GM19351 (cell line): ENCODE data around the gene RDH16.
"Not testable (repeated sequence)": the region's sequence is repeated elsewhere in the genome, so short reads cannot be mapped to it uniquely, and the experiment has no call there.

Experiments
- ATAC-seq: cut with Tn5 transposase; IDR thresholded peaks from one replicate; pipeline ENCODE4 v1.9.1; 2021; ENCODE audit warnings: mild to moderate bottlenecking, moderate library complexity; ENCODE audit not compliant: unreplicated experiment

Gene RDH16

GRCh38 chr12:56954958-56955355 lies 2.5 kb downstream of the RDH16 start:
- no peak for ATAC-seq

GRCh38 chr12:56954057-56954957 lies 3.1 kb downstream of the RDH16 start:
- no peak for ATAC-seq

GRCh38 chr12:56953314-56953713 lies 4.1 kb downstream of the RDH16 start:
- no peak for ATAC-seq

GRCh38 chr12:56951582-56952339 lies 5.6 kb downstream of the RDH16 start:
- no peak for ATAC-seq

DNA sequence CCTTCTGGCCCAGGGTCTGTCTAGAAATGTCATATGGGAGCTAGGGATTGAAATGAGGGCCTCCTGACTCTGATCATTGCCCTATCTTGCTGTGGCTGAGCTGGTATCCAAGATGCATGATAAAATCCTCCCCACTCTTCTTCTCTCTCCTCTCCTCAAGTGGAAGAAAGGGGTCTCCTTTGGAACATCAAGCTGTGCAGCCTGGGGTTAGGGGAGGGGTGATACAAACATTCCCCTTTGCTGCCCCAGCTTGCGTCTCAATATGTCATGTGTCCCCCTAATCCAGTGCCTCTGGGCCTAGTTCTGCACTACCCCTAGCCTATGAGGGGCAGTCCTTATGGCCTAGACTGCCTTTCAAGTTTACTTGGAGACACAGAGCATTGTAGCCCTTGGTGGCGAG lies 8.5 kb downstream of the RDH16 start:
- no peak for ATAC-seq

GRCh38 chr12:56948457-56948777 lies 9.0 kb downstream of the RDH16 start:
- no peak for ATAC-seq

DNA sequence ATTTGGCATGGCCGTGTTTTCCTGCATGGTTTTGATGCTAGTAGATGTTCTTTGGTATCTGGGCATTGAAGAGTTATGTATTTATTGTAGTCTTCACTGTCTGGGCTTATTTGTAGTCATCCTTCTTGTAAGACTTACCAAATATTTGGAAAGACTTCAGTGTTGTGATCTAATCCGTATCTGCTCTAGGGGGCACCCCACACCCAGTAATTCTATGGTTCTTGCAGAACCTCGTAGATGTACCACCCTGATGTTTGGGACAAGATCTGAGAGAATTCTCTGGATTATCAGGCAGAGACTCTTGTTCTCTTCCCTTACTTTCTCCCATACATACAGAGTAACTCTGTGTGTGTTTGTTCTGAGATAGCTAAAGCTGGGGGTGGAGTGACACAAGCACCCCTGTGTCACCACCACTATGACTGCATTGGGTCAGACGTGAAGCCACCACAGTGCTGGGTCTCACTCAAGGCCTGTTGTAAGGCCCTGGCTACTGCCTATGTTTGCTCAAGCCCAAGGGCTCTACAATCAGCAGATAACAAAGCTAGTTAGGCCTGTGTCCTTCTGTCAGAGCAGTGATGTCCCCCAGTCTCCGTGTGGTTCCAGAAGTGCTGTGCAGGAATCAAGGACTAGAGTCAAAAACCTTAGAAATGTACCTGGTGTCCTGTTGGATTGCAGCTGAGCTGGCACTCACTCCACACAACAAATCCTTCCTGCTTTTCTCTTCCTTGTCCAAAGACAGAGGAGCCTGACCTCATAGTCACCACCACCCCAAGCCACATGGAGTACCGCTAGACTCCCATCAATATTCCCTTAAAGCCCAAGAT lies 9.6 kb downstream of the RDH16 start:
- ATAC-seq = no peak

- ATAC-seq = no peak
Observed at GRCh38 chr12:56943878-56944277, 13.5 kb downstream of the RDH16 start.

DNA sequence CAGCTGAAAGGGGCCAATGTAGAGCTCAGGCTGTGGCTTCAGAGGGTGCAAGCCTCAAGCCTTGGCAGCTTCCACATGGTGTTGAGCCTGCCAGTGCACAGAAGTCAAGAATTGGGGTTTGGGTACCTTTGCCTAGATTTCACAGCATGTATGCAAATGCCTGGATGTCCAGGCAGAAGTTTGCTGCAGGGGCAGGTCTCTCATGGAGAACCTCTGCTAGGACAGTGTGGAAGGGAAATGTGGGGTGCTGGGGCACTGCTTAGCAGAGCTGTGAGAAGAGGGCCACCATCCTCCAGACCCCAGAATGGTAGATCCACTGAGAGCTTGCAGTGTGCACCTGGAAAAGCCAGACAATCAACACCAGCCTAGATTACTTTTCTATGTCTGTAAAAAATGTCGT lies 14.0 kb downstream of the RDH16 start:
- ATAC-seq = not testable (repeated sequence)

- ATAC-seq = peak; percentile 79
Observed at GRCh38 chr12:56941299-56942017, 15.9 kb downstream of the RDH16 start.

- not testable (repeated sequence) for ATAC-seq
Observed at GRCh38 chr12:56940942-56941298, 16.5 kb downstream of the RDH16 start.

DNA sequence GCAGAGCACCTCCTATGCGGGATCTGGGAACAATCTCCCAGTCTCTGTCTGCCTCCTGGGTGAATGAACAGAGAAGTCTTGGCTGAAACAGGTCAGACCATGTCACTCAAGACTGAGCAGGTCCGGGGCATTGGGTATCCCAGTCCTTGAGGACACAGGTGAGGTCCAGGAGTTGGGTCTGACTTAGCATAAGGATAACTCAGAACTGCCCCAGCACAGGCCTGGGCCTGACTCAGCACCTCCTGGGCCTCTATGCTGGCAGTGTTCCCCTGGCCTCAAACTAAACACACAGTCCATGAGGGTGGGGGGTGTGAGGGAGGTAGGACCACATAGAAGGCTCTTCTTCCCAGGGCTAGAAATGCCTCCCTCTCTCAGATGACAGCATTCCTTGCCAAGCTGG lies 21.7 kb downstream of the RDH16 start:
- no peak for ATAC-seq

- ATAC-seq = no peak
Observed at GRCh38 chr12:56935157-56935556, 22.3 kb downstream of the RDH16 start.

DNA sequence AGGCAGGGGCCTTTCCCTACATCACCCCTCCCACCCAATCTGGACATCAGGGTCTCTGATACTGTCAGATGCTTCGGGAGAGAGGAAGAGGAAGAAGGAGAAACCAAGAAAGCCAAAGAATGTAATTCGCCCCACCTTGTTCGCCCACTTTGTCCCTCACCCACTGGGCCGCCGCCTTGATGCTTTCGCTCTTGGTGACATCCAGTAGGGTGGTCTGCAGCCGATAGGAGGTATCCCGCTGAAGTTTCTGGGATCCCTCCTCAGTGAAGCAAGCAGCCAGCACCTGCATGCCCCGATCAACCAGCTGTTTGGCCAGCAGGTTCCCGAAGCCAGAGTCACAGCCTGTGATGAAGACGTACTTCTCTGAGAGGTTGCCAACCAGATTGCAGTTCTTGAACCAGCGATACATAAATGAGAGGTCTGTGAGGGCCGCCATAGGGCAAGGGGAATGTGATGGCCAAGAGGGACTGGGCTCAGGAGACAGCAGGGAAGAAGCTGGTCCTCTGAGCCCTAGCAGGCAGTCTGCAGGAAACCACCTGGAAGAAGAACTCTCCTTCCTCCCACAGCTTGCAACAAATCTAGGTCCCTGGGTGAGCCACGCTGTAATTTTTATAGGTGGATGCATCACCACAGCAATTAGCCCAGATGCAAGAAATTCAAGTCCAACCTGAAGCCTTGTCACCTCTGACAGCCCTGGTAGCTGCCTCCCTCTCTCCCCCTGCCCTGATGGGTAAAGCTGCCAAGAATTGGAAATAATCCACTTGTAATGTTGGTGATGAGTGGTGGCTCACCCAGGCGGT lies 23.4 kb downstream of the RDH16 start, which contains the start of gene SDR9C7:
Gene SDR9C7 (minus strand): TSS at position 583 of the 800 bp plus-strand sequence. CDS start 147 bp downstream, at position 436.
- no peak for ATAC-seq

DNA sequence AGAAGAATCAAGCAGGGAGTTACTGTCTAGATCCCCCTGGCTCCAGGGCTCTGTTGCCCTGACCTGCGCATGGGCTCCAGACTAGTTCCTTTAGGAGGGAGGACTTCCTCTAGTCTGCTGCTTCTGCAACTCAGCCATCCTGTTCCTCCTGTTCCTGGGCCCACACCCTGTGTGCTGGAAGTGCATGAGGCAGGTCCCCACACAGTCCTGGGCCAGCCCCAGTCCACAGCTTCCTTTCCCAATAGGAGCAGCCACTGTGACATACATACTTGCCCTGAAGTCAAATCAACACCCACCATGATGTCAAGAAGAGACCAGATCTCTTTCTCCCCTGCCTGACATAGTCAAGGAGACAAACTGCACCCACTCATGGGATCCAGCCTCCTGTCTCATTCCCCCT lies 24.5 kb downstream of the RDH16 start:
- no peak for ATAC-seq

DNA sequence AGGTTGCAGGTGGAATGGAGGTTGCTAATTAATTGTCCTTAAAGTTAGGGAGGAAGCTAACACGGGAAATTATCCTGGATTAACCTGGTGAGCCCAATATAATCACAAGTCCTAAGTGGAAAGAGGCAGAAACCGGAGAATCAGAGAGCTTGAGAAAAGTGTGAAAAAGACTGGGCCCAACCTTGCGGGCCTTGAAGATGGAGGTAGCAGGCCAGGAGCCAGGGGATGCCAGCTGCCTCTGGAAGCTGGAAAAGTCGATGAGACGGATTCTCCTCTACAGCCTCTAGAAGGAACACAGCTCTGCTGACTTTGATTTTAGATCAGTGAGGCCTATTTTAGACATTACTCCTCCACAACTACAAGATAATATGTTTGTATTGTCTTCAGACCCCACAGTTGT lies 25.3 kb downstream of the RDH16 start:
- no peak for ATAC-seq

DNA sequence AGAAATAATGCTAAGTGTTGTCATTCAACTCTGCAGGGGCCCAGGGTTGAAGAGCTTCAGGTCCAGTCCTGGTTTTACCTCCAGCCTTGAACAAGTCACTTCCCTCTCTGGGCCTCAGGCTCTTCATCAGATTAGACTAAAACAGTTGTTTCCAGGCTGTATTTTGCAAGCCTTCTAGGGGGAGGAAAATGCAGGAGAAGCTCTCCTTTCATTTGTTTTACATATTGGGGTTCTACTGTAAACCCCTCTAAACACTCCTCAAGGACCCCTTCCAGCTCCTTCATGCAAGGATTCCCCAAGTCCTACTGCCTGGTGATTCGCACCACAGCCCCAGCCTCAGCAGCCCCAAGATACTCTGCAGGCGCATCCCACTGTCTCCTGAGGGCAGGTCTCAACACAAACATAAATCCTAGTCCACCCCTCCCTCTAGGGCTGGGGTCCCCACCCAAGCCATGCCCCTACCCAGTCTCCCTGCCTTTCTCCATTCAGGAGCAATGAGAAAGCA lies 25.9 kb downstream of the RDH16 start:
- ATAC-seq = no peak

GRCh38 chr12:56930241-56930640 lies 27.2 kb downstream of the RDH16 start:
- ATAC-seq = no peak

DNA sequence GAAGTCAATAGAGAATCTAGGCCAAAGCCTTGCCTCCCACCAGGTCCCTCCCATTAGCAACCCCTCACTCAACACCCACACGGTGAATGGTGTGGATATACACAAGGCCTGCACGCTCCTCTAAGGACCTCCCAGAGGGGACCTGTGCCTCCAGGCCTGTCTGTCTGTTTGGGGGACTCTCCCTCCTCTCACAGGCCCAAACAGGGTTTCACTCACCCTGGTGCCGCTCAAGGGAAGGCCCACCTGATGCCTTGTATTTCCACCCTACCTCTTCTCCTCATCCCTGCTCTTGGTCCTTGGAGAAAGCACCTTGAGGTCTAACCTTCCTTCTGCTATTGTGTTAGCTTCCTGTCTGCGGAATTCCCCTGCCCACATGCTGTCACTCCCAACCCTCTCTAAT lies 27.6 kb downstream of the RDH16 start:
- no peak for ATAC-seq

GRCh38 chr12:56928262-56928661 lies 29.1 kb downstream of the RDH16 start:
- no peak for ATAC-seq
